Liver (tissue), 9 donors: ENCODE results near the gene CPHXL. TPM values are rescaled to one million over a fixed set of nuclear protein-coding genes. Genes with fewer than 3 reads are reported as not detected.

ENCODE experiments used
- DNase-seq: peaks from one replicate; pipeline ENCODE4 v3.0.0-alpha.2; 2017; ENCODE audit warnings: low spot score
- H3K27ac ChIP-seq, 2 donors: one replicate each; pipeline ENCODE4 v1.7.0; 2013; ENCODE audit warnings: inconsistent platforms in 2 of 2, low read length in 2 of 2, control low read depth in 1 of 2, low read depth in 1 of 2, mild to moderate bottlenecking in 1 of 2
- H3K27me3 ChIP-seq, 4 donors: one replicate each; pipeline versions ENCODE4 v1.6.1 to v1.7.0; 2013; ENCODE audit warnings: low read length in 3 of 4, inconsistent platforms in 1 of 4, mild to moderate bottlenecking in 1 of 4, moderate library complexity in 1 of 4; ENCODE audit not compliant: control insufficient read depth in 4 of 4, insufficient read depth in 4 of 4
- H3K36me3 ChIP-seq, 4 donors: one replicate each; pipeline versions ENCODE4 v1.6.1 to v1.7.0; 2013; ENCODE audit warnings: low read length in 3 of 4, mild to moderate bottlenecking in 3 of 4, low read depth in 1 of 4, moderate library complexity in 1 of 4; ENCODE audit not compliant: control insufficient read depth in 4 of 4, insufficient read depth in 3 of 4
- H3K4me1 ChIP-seq, 4 donors: one replicate each; pipeline versions ENCODE4 v1.6.1 to v1.7.0; 2013; ENCODE audit warnings: low read length in 3 of 4, mild to moderate bottlenecking in 3 of 4, moderate library complexity in 1 of 4; ENCODE audit not compliant: control insufficient read depth in 4 of 4, insufficient read depth in 4 of 4
- H3K4me3 ChIP-seq, 3 donors: one replicate each; pipeline versions ENCODE4 v1.6.1 to v1.7.0; 2013; ENCODE audit warnings: low read length in 3 of 3, control low read depth in 1 of 3, low read depth in 1 of 3, mild to moderate bottlenecking in 1 of 3
- H3K9ac ChIP-seq, 2 donors: one replicate each; pipeline ENCODE4 v1.7.0; 2013; ENCODE audit warnings: low read length in 2 of 2, mild to moderate bottlenecking in 2 of 2, moderate library complexity in 2 of 2, control low read depth in 1 of 2, low read depth in 1 of 2
- H3K9me3 ChIP-seq, 4 donors: one replicate each; pipeline versions ENCODE4 v1.6.1 to v1.7.0; 2013; ENCODE audit warnings: low read length in 3 of 4; ENCODE audit not compliant: control insufficient read depth in 4 of 4
- FOXA1 ChIP-seq: IDR thresholded peaks from 2 replicates; pipeline ENCODE4 v1.6.1; 2016; ENCODE audit warnings: antibody characterized with exemption
- FOXA2 ChIP-seq: IDR thresholded peaks from 2 replicates; pipeline ENCODE4 v1.6.1; 2016; ENCODE audit warnings: antibody characterized with exemption
- GABPA ChIP-seq, 2 donors: IDR thresholded peaks in 1 of 2; conservative IDR thresholded peaks in 1 of 2; 2 replicates each; pipeline ENCODE4 v1.6.1; 2016; ENCODE audit warnings: antibody characterized with exemption in 2 of 2, mild to moderate bottlenecking in 1 of 2, moderate library complexity in 1 of 2
- HNF4A ChIP-seq, 2 donors: conservative IDR thresholded peaks; 2 replicates each; pipeline ENCODE4 v1.6.1; 2016; ENCODE audit warnings: antibody characterized with exemption in 2 of 2, mild to moderate bottlenecking in 2 of 2
- NR2F2 ChIP-seq: IDR thresholded peaks from 2 replicates; pipeline ENCODE4 v1.6.1; 2016; ENCODE audit warnings: antibody characterized with exemption
- RAD21 ChIP-seq, 2 donors: IDR thresholded peaks; 2 replicates each; pipeline ENCODE4 v1.6.1; 2016; ENCODE audit warnings: antibody characterized with exemption in 2 of 2, mild to moderate bottlenecking in 2 of 2
- RXRA ChIP-seq, 2 donors: IDR thresholded peaks; 2 replicates each; pipeline ENCODE4 v1.6.1; 2017 to 2018; ENCODE audit warnings: antibody characterized with exemption in 2 of 2, mild to moderate bottlenecking in 1 of 2
- SP1 ChIP-seq: IDR thresholded peaks from 2 replicates; pipeline ENCODE4 v1.6.1; 2018; ENCODE audit warnings: antibody characterized with exemption, mild to moderate bottlenecking
- TAF1 ChIP-seq: conservative IDR thresholded peaks from 2 replicates; pipeline ENCODE4 v1.6.1; 2016; ENCODE audit warnings: antibody characterized with exemption, mild to moderate bottlenecking
- YY1 ChIP-seq: IDR thresholded peaks from 2 replicates; pipeline ENCODE4 v1.6.1; 2016; ENCODE audit warnings: antibody characterized with exemption, mild to moderate bottlenecking
- WGBS: extraction: QIAGEN DNeasy Blood & Tissue Kit; methylation state at CpG from one replicate; pipeline ENCODE4 v1.1.7; 2013; 5-methylcytosine and 5-hydroxymethylcytosine counted together
- polyA plus RNA-seq, 2 donors: library from polyadenylated mRNA; stranded (reverse) in 1 of 2; unstranded in 1 of 2; fragments of 200-250 nt in 1 of 2; fragments of >200 nt in 1 of 2; fragmentation: Nextera tagmentation in 1 of 2; extraction: Ambion mirVana in 1 of 2; gene quantifications; one replicate each; pipeline versions ENCODE4 v1.2.1 to v1.2.3, GENCODE V29; 2013 to 2015
- total RNA-seq, 2 donors: library from RNA; depleted of rRNA; stranded (reverse); fragments of >200 nt; gene quantifications; one replicate each; pipeline ENCODE4 v1.2.3, GENCODE V29; 2014
- TF ChIP-seq, protein P1 (sequence below): IDR thresholded peaks from 2 replicates; pipeline ENCODE4 v1.6.1; 2016; ENCODE audit warnings: antibody characterized with exemption
- TF ChIP-seq, protein P2 (sequence below): IDR thresholded peaks from 2 replicates; pipeline ENCODE4 v1.6.1; 2016; ENCODE audit warnings: antibody characterized with exemption, mild to moderate bottlenecking
- TF ChIP-seq, protein P3 (sequence below): IDR thresholded peaks from 2 replicates; pipeline ENCODE4 v1.6.1; 2016; ENCODE audit warnings: antibody characterized with exemption
- TF ChIP-seq, protein P4 (sequence below): fragments of 150-350 bp; IDR thresholded peaks from 2 replicates; pipeline ENCODE4 v1.5.1; 2017; ENCODE audit warnings: improper control_type of control experiment, low read depth, low read length; ENCODE audit not compliant: missing input control
- TF ChIP-seq, protein P5 (sequence below): IDR thresholded peaks from 2 replicates; pipeline ENCODE4 v1.6.1; 2016; ENCODE audit warnings: antibody characterized with exemption
- donor health status: healthy.
- donor health status: healthy.
- donor health status: healthy.
- donor health status: healthy.
- donor health status: healthy.

The CPHXL gene
- total and polyA plus RNA-seq, 4 donors, result not detected

DNA sequence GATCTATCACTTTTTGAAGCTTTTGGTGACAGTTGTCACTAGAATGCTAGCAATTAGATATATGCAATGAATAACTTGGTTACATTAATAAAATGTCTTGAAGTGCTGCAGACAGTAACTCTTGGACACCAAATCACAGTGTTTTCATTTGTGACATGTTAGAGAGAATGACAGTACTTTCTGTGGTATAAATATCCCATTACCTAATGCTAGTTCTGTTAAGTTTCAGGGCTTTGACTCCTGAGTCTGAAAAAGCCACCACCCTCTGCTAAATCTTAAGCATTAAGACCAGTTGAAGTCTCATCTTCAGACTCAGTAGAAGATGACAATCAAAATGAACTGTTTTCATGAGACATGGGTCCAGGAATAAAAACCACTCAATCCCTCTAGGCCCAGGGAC is 38.9 kb downstream of the CPHXL start:
- Histone ChIP-seq H3K9me3 (no peaks in the 10 kb centered on the region), H3K4me3 (no peak overlapping the region), H3K36me3 (no peaks in the 10 kb centered on the region), H3K4me1 (no peaks in the 10 kb centered on the region), H3K27ac (no peak overlapping the region), H3K9ac (no peak overlapping the region), H3K27me3 (no peaks in the 10 kb centered on the region)
- TF ChIP-seq RAD21 (IDR thresholded peaks at IDR 0.05) (no peak), HNF4A (conservative IDR thresholded peaks at IDR 0.05) (no peak), GABPA (IDR thresholded peaks at IDR 0.05 in 1 of 2, conservative IDR thresholded peaks at IDR 0.05 in 1 of 2) (no peak), SP1 (no peak), TAF1 (no peak), YY1 (no peak), FOXA2 (no peak), FOXA1 (no peak), RXRA (IDR thresholded peaks at IDR 0.05) (no peak), NR2F2 (no peak)
- TF ChIP-seq, protein P1, sequence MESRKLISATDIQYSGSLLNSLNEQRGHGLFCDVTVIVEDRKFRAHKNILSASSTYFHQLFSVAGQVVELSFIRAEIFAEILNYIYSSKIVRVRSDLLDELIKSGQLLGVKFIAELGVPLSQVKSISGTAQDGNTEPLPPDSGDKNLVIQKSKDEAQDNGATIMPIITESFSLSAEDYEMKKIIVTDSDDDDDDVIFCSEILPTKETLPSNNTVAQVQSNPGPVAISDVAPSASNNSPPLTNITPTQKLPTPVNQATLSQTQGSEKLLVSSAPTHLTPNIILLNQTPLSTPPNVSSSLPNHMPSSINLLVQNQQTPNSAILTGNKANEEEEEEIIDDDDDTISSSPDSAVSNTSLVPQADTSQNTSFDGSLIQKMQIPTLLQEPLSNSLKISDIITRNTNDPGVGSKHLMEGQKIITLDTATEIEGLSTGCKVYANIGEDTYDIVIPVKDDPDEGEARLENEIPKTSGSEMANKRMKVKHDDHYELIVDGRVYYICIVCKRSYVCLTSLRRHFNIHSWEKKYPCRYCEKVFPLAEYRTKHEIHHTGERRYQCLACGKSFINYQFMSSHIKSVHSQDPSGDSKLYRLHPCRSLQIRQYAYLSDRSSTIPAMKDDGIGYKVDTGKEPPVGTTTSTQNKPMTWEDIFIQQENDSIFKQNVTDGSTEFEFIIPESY, result no peak
- TF ChIP-seq, protein P2, sequence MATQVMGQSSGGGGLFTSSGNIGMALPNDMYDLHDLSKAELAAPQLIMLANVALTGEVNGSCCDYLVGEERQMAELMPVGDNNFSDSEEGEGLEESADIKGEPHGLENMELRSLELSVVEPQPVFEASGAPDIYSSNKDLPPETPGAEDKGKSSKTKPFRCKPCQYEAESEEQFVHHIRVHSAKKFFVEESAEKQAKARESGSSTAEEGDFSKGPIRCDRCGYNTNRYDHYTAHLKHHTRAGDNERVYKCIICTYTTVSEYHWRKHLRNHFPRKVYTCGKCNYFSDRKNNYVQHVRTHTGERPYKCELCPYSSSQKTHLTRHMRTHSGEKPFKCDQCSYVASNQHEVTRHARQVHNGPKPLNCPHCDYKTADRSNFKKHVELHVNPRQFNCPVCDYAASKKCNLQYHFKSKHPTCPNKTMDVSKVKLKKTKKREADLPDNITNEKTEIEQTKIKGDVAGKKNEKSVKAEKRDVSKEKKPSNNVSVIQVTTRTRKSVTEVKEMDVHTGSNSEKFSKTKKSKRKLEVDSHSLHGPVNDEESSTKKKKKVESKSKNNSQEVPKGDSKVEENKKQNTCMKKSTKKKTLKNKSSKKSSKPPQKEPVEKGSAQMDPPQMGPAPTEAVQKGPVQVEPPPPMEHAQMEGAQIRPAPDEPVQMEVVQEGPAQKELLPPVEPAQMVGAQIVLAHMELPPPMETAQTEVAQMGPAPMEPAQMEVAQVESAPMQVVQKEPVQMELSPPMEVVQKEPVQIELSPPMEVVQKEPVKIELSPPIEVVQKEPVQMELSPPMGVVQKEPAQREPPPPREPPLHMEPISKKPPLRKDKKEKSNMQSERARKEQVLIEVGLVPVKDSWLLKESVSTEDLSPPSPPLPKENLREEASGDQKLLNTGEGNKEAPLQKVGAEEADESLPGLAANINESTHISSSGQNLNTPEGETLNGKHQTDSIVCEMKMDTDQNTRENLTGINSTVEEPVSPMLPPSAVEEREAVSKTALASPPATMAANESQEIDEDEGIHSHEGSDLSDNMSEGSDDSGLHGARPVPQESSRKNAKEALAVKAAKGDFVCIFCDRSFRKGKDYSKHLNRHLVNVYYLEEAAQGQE, result no peak
- TF ChIP-seq, protein P3, sequence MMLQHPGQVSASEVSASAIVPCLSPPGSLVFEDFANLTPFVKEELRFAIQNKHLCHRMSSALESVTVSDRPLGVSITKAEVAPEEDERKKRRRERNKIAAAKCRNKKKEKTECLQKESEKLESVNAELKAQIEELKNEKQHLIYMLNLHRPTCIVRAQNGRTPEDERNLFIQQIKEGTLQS, result no peak
- TF ChIP-seq, protein P4, sequence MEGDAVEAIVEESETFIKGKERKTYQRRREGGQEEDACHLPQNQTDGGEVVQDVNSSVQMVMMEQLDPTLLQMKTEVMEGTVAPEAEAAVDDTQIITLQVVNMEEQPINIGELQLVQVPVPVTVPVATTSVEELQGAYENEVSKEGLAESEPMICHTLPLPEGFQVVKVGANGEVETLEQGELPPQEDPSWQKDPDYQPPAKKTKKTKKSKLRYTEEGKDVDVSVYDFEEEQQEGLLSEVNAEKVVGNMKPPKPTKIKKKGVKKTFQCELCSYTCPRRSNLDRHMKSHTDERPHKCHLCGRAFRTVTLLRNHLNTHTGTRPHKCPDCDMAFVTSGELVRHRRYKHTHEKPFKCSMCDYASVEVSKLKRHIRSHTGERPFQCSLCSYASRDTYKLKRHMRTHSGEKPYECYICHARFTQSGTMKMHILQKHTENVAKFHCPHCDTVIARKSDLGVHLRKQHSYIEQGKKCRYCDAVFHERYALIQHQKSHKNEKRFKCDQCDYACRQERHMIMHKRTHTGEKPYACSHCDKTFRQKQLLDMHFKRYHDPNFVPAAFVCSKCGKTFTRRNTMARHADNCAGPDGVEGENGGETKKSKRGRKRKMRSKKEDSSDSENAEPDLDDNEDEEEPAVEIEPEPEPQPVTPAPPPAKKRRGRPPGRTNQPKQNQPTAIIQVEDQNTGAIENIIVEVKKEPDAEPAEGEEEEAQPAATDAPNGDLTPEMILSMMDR, result no peak
- TF ChIP-seq, protein P5, sequence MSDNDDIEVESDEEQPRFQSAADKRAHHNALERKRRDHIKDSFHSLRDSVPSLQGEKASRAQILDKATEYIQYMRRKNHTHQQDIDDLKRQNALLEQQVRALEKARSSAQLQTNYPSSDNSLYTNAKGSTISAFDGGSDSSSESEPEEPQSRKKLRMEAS, result no peak
- DNase-seq, result no peak

DNA sequence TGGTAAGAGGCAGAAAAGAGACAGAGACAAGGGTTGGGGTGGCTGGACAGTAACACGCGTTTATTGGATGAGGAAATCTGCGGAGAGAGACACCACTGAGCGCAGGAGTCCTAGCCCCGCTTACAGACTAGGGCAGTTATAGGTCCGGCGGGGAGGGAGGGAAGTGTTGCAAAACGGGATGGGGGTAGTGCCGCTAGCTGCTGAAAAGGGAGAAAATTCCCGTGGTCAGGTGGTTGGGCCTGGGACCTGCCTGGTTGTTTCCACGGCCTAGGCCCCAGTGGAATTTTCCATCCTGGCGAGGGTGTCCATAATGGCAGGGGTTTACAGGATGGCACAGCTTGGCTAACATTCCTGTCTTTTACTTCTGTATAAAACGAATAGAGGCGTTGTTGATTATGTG is 44.0 kb downstream of the CPHXL start:
- H3K36me3 ChIP-seq, result no peaks in the 10 kb centered on the region
- TF ChIP-seq, protein P2, result no peak
- TF ChIP-seq, protein P1, result no peak
- TF ChIP-seq GABPA (IDR thresholded peaks at IDR 0.05 in 1 of 2, conservative IDR thresholded peaks at IDR 0.05 in 1 of 2) (no peak), TAF1 (no peak)
- TF ChIP-seq, protein P3, result no peak
- H3K27ac ChIP-seq, result no peak overlapping the region
- 86% methylated on average over 14 of the region's 14 CpGs for WGBS
- no peaks in the 10 kb centered on the region for H3K27me3 ChIP-seq
- H3K9me3 ChIP-seq, result no peaks in the 10 kb centered on the region
- H3K4me3 ChIP-seq, result no peak overlapping the region
- H3K9ac ChIP-seq, result no peak overlapping the region
- no peak for DNase-seq
- H3K4me1 ChIP-seq, result no peaks in the 10 kb centered on the region
